ENCODE measurements around the gene TSPAN2.

TSPAN2 gene

DNA sequence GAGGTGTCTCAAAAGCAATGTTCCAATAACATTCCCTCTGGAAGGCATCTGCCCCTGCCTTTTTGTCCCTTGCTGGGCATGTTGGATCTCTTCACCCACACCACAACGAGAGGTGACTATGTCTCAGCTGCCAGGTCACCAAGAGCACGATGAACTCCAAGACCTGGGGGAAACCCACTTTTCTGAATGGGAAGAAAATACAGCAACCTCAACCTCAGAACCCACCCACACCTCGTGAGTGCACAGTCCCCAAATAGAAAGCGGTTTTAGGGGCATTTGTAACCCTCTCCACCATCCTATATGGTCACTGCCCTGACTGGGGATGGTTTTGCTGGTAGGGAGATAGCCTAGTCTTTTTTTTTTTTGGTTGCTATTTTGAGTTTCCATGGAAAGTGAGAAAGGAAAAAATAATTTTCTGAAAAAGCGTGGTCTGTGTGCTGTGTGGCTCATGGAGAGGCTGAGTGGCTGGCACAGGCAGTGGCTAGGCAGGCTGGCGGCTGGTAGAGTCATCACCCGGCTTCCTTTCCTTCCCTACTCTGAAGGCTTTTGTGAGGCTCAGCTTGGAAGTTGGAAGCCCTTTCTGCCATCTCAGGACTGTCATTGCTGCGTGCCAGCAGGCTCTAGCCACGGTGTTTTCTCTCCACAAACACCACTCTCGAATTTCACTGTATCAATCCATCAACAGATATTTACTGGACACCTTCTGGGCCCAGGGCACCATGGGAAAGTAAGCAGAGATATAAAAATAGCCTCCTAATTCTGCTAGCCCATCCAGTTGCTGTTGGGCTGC lies 15.8 kb downstream of the TSPAN2 start:
- no peak for DNase-seq

DNA sequence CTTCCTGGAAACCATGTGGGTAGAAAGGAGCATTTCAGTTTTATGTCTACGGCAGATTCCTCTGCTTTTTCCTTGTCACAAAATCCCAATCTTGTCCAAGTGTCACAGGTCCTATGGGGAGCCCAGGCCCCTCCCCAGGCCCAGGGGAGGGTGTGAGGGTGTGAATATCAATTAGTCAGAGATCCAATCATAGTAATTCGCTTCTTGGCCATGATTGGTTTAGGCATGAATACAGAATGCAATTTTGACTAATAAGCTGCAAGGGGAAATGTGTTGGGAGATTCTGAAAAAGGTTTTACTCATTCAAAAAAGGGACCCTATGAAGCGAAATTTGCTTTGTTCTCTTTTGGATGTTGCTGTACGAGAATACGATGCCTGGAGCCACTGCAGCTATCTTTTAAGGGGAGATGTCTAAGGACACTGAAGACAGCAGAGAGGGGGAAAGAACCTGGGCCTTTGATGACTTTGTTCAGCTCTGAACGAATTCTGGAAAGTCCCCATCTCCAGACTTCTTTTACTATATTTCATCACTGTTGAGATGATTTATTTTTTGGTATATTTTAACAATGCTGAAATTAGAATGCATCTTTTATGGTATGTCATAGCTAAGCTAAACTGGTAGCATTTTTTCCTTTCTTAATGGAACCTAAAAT lies 18.2 kb downstream of the TSPAN2 start:
- no peak for DNase-seq

DNA sequence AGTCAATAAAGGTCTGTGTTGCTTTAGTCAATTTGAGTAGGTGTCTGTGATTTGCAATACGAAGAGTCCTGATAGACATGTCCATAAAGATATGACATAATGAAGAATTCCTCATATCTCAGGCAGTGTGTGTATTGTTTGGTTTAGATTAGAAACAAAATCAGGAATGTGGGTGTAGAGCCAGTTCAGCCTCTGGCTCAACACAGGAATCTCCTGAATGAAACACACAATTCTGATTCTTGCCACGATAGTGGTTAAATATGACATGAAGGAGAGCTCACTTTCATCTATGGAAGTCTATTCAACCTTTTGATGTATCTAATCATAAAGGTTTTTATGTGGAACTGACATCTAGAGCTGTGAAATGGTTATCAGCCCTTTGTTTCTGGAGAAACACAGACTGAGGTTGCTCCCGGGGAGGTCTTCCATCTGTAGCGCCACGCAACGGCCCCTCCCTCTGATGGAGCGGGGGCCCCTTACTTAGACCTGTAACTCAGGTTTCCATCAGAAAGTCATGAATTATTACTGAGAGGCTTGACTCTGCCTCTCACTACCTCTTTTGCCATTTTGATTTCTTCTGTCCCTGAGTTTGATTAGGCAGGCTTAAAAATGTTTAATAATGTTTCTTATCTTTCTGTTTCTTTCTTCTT lies 19.5 kb downstream of the TSPAN2 start:
- DNase-seq, result no peak

DNA sequence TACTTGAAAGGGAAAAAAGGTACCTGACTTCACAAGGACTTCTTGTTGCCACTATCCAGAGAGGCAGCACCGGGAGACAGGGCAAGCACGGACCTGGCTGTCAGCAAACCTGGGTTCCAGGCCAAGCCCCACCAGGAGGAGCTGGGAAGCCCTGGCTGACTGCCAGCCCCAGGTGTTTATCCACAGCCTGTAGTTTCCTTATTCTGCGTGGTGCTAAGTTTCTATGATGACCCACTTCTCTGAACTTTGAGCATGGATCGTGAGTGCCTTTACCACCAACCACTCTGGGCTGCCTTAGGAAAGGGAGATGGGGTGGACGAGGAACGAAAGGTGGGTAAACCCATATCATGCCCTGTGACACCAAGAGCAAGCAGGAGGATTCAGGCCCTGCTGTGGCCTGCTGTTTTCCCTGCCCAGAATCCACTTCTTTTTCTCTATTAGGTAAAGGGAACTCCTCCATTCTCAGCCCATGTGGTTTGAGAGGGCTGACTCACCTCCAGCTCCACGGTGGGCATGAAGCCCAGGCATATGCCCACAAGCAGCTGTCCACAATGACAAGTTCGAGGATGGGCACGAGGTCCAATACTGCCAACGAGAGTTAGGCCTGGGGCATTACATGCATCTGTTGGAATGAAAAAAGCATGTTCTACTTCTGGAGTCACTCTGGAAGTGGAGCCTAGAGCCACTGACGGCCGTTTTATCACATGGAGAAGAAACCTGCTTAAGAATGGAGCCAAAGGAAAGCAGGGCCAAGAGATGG lies 20.3 kb downstream of the TSPAN2 start:
- no peak for DNase-seq

GRCh38 chr1:115067161-115067859 lies 22.0 kb downstream of the TSPAN2 start:
- no peak for DNase-seq

DNA sequence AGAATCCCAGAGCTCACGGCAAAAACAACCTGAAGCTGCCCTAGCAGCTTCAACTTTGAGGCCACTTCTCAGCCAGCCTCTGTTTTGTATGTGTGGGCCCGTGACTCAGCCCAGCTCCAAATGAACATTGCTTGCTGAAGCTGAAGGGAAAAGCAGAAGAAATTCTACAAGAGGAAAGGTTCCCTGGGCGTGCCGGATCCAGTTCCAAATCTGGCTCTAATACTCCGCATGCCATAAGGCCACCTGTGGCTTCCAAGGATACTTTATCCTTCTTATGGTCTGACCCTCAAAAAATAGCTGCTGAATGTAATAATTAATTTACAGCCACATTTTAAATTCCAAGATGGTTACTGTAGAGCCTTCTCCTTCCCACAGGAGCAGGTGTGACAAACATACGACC lies 24.3 kb downstream of the TSPAN2 start:
- no peak for DNase-seq

DNA sequence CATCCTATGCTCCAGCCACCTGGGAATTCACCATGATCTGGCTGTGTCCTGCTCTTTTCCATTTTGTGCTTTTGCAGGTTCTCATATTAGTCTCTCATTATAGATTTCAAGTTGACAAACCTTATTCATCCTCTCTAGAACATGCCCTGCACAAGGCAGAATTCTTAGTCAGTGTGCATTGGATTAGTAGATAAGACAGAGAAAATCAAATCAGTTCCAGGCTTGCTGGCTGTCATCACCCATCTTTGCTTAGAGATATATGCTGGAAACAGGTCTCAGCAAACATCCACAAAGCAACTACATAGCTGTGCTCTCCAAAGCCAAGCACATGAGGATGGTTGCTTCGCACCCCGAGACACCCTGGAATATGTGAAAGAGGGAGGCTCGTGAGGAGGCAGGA lies 24.8 kb downstream of the TSPAN2 start:
- DNase-seq, result no peak

GRCh38 chr1:115063228-115063901 lies 25.9 kb downstream of the TSPAN2 start:
- no peak for DNase-seq

DNA sequence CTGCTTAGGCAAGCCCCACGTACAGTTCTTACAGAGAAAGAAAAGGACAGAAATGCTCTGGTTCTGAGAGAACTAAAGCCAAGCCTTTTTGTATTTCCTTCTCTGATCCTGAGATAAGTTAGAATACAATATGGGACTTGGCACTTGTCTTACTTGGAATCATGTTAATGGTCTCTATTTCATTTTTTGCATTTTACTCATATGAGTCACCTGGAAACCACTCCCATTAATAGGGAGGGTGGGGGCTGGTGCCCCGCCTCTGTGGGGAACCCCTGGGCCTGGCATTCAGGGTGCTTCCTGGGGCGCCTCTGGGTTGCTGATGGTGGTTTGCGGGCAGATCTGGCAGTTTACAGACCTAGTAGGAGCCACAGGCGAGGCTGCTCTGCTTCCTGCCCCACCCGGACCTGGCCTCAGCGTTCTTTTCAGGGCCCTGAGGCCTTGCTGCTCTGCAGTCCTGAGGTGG lies 26.7 kb downstream of the TSPAN2 start:
- DNase-seq, result peak; percentile 18

DNA sequence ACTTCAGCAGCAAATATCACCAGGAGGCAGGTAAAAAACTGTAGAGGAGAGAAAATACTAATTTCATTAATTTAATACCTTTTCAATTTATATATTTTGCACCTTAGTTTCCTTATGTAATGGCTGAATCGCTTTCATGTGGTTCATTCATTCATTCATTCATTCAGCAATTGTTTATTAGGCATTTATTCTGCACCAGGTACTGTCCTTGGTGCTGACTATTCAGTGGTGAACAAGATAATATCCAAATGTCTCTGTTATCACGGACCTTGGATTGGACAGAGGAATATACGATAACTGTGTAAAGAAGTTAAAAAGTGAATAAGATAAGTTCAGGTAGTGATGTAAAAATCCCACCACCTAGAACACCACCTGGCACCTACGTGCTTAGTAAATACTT lies 28.8 kb downstream of the TSPAN2 start:
- DNase-seq, result no peak

DNA sequence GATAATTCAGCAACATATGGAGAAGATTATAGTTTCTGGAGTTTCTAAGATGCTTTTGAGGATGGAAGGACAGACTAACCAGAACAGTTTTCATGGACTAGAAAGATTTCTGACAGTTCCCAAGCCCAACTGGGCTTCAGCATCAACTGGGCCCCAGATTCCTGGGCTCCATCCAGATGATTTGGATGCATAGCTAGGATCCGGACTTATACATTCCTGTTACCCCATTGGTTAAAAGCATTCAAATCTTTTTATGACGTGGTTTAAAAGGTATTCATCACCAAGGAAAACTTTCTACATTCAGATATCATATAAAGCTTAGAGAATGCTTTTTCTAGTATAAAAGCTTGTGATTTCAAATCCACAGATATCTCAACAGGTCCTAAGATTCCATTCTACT lies 30.0 kb downstream of the TSPAN2 start:
- no peak for DNase-seq

GRCh38 chr1:115057661-115058254 lies 31.5 kb downstream of the TSPAN2 start:
- no peak for DNase-seq

GRCh38 chr1:115056395-115056798 lies 32.9 kb downstream of the TSPAN2 start:
- DNase-seq, result no peak

- no peak for DNase-seq
These were observed 36.7 kb downstream of the TSPAN2 start for GRCh38 chr1:115052454-115053083.

DNA sequence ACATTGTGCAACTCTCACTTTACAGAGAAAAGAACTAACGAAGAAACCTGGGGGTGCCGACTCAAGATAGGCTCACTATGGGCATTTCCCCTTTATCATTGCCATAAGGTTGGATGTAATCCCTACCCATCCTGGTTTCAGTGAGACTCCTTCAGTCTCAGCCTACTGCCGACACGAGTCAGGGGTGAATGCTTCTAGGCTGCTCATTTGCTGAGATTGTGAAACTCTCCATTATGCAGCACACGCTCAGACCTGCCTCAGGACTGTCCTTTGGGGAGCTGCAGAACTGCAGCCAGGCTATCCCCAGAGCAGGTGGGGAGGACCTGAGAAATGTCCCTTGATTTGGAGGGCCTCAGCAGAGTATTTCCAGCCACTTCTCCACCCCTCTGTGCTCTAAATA lies 37.5 kb downstream of the TSPAN2 start:
- DNase-seq, result no peak

DNA sequence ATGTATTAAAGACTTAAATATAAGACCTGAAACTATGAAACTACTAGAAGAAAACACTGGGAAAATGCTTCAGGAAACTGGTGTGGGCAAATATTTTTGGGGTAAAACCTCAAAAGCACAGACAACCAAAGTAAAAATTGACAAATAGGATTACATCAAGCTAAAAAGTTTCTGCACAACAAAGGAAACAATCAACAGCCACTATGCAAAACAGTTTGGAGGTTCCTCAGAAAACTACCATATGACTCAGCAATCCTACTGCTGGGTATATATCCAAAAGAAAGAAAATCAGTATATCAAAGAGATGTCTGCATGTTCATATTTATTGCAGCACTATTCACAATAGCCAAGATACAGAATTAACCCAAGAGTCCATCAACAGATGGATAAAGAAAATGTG lies 42.6 kb downstream of the TSPAN2 start:
- no peak for DNase-seq

GRCh38 chr1:115041654-115042053 lies 47.6 kb downstream of the TSPAN2 start:
- no peak for DNase-seq

- DNase-seq, result no peak
These were observed 48.8 kb downstream of the TSPAN2 start for GRCh38 chr1:115040501-115040900.

DNA sequence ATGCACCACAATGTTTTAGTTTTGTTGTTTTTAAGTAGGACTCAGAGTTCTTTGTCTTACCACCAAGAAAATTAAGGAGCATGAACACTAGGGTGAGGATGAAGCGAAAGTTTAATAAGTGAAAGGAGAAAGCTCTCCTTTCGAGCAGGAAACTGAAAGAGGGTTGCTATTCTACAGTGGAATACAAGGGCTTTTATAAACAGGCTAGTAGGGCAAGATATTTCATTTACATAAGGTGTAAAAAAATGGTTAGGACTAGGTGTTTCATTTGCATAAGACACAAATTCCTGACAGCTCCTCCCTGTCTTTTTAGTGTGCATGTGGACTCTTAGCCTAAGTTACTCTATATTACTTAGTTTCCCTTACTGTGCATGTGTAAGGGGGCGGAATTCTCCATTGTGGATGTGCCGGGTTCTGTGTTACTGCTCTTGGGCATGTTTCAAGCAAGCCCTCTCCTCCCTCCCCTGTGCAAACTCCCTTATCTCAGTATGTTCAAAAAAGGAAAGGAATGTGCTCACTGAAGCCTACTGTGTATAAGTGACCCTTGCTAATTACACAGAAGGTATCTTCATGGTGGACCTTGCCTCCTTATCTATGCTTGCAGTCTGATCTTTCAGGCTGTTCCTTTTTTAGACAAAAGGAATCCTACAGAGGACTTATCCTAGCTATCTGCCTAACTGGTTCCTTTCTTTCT lies 52.3 kb downstream of the TSPAN2 start:
- DNase-seq, result no peak

- DNase-seq, result no peak
These were observed 53.7 kb downstream of the TSPAN2 start for GRCh38 chr1:115035652-115036051.

All from GF-D8 (cell line).